ENCODE measurements around the gene CDCA5.

- TF ChIP-seq CTCF (IDR thresholded peaks at IDR 0.05) = no peak
- TF ChIP-seq RAD21 (conservative IDR thresholded peaks at IDR 0.05 in 1 of 2, IDR thresholded peaks at IDR 0.05 in 1 of 2) = no peak
- no peak for TF ChIP-seq MAX (IDR thresholded peaks at IDR 0.05)
- TF ChIP-seq ELK1 (IDR thresholded peaks at IDR 0.05; ENCODE audit: low read depth, low read length) = no peak
- no peak for TF ChIP-seq EHMT2 (IDR thresholded peaks at IDR 0.05; ENCODE audit: low read depth)
- TF ChIP-seq NFE2L2 (conservative IDR thresholded peaks at IDR 0.05; ENCODE audit: low read length) = no peak
- TF ChIP-seq MAZ (IDR thresholded peaks at IDR 0.05; ENCODE audit: borderline replicate concordance, low read depth, low read length) = no peak
- TF ChIP-seq KDM1A (IDR thresholded peaks at IDR 0.05; ENCODE audit: low read depth) = no peak
- no peak for TF ChIP-seq POLR2A (IDR thresholded peaks at IDR 0.05; ENCODE audit: low read length)
- TF ChIP-seq MYC (IDR thresholded peaks at IDR 0.05; ENCODE audit: borderline replicate concordance, low read length) = no peak
- no peak for TF ChIP-seq GATA3 (IDR thresholded peaks at IDR 0.05; ENCODE audit: borderline replicate concordance)
- TF ChIP-seq USF2 (IDR thresholded peaks at IDR 0.05) = no peak
Measured at GRCh38 chr11:65057526-65057925, 26.3 kb downstream of the CDCA5 start.
